Neural crest cell (in vitro differentiated cells): ENCODE measurements around the gene PRR19. TPM values are rescaled to one million over a fixed set of nuclear protein-coding genes. Genes with fewer than 3 reads are reported as not detected.
A peak's percentile ranks its signal among the peaks of the same experiment; 100 is the strongest.

Experiments used
- DNase-seq: peaks from one replicate; pipeline ENCODE4 v3.0.0; 2021; ENCODE audit warnings: low read depth, mixed read lengths, low spot score
- H3K27ac Mint-ChIP-seq: one replicate; pipeline ENCODE4 v1.8.0; 2021; ENCODE audit warnings: mild to moderate bottlenecking, mixed read lengths; ENCODE audit not compliant: unreplicated experiment
- H3K27me3 Mint-ChIP-seq: 2 replicates; pipeline ENCODE4 v1.8.0; 2021; ENCODE audit warnings: low read depth, mild to moderate bottlenecking, mixed read lengths
- H3K36me3 Mint-ChIP-seq: 2 replicates; pipeline ENCODE4 v1.8.0; 2021; ENCODE audit warnings: low read depth, mild to moderate bottlenecking, mixed read lengths
- H3K4me1 Mint-ChIP-seq: 2 replicates; pipeline ENCODE4 v1.8.0; 2021; ENCODE audit warnings: mixed read lengths
- H3K4me3 Mint-ChIP-seq: one replicate; pipeline ENCODE4 v1.8.0; 2021; ENCODE audit warnings: mild to moderate bottlenecking, mixed read lengths
- H3K9me3 Mint-ChIP-seq: 2 replicates; pipeline ENCODE4 v1.8.0; 2021; ENCODE audit warnings: mixed read lengths
- CTCF ChIP-seq: fragments of 200-600 bp; sonication (generic); conservative IDR thresholded peaks from 2 replicates; pipeline ENCODE4 v1.5.0; 2021; ENCODE audit warnings: antibody characterized with exemption, mild to moderate bottlenecking
- total RNA-seq: library from RNA; stranded (reverse); gene quantifications from 2 replicates; pipeline ENCODE4 v1.2.1, GENCODE V29; 2021

Gene PRR19
- total RNA-seq, 1 donor from 2014 or later, result 2.8 TPM

GRCh38 chr19:42274065-42274682 is 27.8 kb upstream of the PRR19 start:
- no peak overlapping the region for H3K27ac Mint-ChIP-seq
- H3K4me1 Mint-ChIP-seq, result peaks cover 28% of the 10 kb centered on the region
- DNase-seq, result no peak
- TF ChIP-seq CTCF, result no peak
- H3K36me3 Mint-ChIP-seq, result no peaks in the 10 kb centered on the region
- no peaks in the 10 kb centered on the region for H3K27me3 Mint-ChIP-seq
- no peak overlapping the region for H3K4me3 Mint-ChIP-seq
- no peaks in the 10 kb centered on the region for H3K9me3 Mint-ChIP-seq

- DNase-seq, result no peak
- Mint-ChIP-seq H3K4me3 (peak overlapping the region; percentile 39), H3K9me3 (no peaks in the 10 kb centered on the region), H3K4me1 (peaks cover 26% of the 10 kb centered on the region), H3K27ac (peak overlapping the region; percentile 65), H3K36me3 (no peaks in the 10 kb centered on the region), H3K27me3 (no peaks in the 10 kb centered on the region)
- no peak for TF ChIP-seq CTCF
These were observed 26.8 kb upstream of the PRR19 start for GRCh38 chr19:42275103-42275502.

GRCh38 chr19:42275517-42275916 is 26.4 kb upstream of the PRR19 start:
- DNase-seq, result no peak
- peaks cover 22% of the 10 kb centered on the region for H3K4me1 Mint-ChIP-seq
- TF ChIP-seq CTCF, result no peak
- H3K27me3 Mint-ChIP-seq, result no peaks in the 10 kb centered on the region
- no peaks in the 10 kb centered on the region for H3K9me3 Mint-ChIP-seq
- H3K27ac Mint-ChIP-seq, result peak overlapping the region; percentile 65
- no peaks in the 10 kb centered on the region for H3K36me3 Mint-ChIP-seq
- H3K4me3 Mint-ChIP-seq, result peak overlapping the region; percentile 49

- Mint-ChIP-seq H3K4me3 (peak overlapping the region; percentile 49), H3K36me3 (no peaks in the 10 kb centered on the region), H3K4me1 (peaks cover 21% of the 10 kb centered on the region), H3K9me3 (no peaks in the 10 kb centered on the region), H3K27me3 (no peaks in the 10 kb centered on the region), H3K27ac (no peak overlapping the region)
- no peak for DNase-seq
- TF ChIP-seq CTCF, result no peak
These were observed 25.6 kb upstream of the PRR19 start for GRCh38 chr19:42276284-42276683.

- Mint-ChIP-seq H3K4me3 (no peak overlapping the region), H3K27ac (no peak overlapping the region), H3K4me1 (peaks cover 21% of the 10 kb centered on the region), H3K9me3 (no peaks in the 10 kb centered on the region), H3K36me3 (no peaks in the 10 kb centered on the region), H3K27me3 (no peaks in the 10 kb centered on the region)
- TF ChIP-seq CTCF, result no peak
- DNase-seq, result no peak
These were observed 25.1 kb upstream of the PRR19 start for GRCh38 chr19:42276821-42277220.
